GM12874 (cell line): ENCODE measurements around the gene CSTF3.
A peak's percentile ranks its signal among the peaks of the same experiment; 100 is the strongest.

Source experiments
- TF ChIP-seq, protein P1 (sequence below): IDR thresholded peaks from 2 replicates; pipeline ENCODE4 v1.5.1; 2011; ENCODE audit warnings: low read depth, mild to moderate bottlenecking, control low read depth, low read length, moderate library complexity; ENCODE audit not compliant: insufficient read depth

The CSTF3 gene

DNA sequence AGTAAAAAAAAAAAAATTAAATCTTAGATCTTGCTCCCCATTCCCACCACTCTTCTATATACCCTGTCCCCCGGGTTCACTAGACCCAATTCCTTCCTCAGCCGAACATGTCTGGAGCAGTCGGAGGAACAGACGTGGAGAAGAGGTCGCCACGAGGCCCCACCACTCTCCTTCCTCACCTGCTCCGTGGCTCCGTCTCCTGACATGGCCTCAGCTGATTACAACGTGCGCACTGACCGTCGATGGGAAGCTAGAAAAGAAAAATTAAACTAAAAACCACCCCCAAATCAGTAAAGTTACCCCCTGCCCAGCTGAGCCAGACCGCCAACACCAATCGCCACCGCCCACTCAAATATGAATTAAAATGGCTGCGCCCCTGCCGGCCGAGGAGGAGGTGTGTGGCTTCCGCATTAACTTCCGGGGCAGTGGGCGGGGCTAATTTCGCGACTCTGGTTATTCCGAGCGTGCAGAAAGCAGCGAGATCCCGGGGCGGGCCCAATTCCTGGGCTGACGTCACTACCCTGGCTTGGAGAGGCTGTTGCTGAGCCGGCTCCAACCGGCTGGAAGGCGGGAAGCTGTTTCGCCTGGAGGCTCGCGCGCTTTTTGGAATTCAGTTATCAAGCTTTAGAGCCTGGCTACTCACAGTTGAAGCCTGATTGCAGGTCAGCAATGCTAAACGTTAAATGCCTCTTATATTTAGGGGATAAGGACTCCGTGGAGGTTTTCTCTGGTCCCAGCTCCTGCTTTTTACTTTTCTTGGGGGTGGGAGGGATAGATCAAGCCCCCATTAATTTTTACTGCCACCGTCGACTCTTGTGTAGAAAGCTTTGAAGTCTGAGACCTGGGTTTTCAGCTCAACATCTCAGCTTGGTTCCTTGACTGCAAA is at the start of gene CSTF3:
CSTF3 (minus strand) TSS at position 361 of the 886 bp plus-strand sequence; CDS start at position 206, 155 bp downstream.
- TF ChIP-seq, protein P1, sequence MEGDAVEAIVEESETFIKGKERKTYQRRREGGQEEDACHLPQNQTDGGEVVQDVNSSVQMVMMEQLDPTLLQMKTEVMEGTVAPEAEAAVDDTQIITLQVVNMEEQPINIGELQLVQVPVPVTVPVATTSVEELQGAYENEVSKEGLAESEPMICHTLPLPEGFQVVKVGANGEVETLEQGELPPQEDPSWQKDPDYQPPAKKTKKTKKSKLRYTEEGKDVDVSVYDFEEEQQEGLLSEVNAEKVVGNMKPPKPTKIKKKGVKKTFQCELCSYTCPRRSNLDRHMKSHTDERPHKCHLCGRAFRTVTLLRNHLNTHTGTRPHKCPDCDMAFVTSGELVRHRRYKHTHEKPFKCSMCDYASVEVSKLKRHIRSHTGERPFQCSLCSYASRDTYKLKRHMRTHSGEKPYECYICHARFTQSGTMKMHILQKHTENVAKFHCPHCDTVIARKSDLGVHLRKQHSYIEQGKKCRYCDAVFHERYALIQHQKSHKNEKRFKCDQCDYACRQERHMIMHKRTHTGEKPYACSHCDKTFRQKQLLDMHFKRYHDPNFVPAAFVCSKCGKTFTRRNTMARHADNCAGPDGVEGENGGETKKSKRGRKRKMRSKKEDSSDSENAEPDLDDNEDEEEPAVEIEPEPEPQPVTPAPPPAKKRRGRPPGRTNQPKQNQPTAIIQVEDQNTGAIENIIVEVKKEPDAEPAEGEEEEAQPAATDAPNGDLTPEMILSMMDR: peak; percentile 15; the same call in 1 of the 2 replicates

DNA sequence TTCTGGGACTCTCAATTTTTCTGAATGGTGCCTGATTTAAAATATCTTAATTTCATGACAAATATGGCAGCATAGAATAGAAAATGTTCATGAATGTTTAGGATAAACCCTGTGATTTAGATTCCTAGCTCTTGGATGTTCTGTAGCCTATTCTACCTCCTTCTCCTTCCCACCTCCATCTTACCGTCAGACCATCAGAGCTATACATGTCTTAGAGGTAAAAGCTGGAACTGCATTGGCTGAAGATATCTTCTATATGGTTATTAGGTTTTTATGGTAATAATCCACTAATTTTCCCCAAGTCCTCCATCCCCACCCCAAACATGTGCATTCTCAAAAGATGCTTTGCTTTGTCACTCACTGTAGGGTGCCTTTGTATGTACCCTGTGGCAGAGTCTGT is 46.9 kb upstream of the CSTF3 start:
- TF ChIP-seq, protein P1: no peak

DNA sequence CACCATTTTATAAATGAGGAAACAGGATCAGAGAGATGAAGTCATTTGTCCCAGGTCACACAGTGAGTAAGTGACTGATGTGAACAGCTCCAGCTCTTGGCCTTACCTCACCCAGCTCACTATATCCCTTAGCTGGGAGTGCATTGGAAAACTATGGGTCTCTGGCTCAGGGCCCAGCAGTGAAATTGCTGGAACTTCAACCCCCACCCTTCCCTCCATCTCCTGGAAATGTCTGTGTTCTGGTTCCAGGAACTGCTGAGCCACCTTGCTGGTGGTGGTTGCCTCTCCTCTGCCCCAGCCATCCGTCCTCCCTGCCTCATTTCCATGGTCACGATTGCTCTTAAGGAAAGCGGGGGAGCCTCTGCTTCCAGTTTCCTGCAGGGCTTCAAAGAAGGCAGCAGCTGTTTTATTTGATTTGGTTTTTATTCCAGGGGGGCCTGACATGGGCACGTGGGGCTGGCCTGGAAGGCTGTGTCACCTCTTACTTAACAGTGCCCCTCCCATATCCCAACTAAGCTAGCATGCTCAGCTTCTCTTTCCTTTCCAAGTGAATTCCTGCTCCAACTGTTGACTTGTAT is 46.2 kb upstream of the CSTF3 start:
- TF ChIP-seq, protein P1: no peak

DNA sequence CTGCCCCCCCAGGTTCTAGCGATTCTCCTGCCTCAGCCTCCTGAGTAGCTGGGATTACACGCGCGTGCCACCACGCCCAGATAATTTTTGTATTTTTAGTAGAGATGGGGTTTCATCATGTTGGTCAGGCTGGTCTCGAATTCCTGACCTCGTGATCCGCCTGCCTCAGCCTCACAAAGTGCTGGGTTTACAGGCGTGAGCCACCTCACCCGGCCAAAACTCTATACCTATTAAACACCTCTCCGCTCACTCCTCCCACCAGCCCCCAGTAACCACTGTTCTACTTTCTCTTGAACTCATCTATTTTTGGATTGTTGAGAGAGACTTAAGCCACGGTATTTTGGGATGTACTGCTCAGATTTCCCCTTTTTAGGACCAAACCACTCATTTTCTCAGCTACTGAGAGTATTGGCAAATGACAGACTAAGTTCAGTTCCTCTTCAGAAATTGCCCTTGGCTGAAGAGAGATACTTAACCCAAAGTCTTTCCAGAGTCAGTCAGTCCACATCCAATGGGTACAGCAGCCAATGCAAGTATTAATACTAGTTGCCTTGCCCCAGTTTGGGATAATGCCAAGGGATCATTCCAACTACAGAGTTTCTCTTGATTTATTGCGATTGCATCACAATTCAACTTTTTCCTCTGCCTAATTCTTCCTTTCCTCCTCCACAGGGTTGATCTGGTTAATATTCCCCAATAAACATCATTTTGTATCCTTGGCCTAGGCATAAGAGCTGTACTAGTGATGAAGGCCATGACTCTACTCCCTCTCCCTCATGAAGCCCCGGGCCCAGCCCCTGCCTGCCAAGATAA is 36.8 kb upstream of the CSTF3 start:
- TF ChIP-seq, protein P1: no peak

DNA sequence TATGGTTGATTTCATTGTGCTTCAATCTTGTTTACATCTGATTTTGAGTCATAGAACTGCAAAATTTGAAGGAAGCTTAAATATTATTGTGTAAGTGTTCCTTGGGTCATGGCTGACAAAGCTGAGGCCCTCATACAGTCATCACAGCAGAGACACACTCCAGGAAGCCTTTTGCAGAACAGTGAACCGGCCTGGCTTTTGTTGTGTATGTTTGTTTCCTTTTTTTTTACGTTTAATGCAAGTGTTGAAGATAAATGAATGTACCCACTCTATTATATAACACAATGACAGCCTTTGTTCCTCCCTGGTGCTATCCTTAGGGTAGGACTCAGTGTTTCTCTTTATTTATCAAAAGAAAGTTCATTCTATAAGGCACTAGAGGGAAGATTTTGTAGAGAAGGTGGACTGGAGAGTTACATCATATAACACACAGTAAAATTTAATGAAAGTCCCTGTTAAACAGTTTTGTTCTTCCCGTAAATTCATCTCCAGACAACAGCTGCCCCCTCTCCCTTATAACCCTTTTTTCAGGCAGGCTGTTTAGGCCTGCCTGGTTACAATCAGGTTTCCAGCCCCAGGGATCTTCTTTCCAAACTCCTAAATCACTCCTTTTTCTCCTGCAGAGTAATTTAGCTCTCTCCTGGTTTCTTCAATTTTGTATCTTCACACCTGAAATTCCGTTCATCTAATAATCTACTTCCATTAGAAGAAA is 34.3 kb upstream of the CSTF3 start:
- TF ChIP-seq, protein P1: no peak

DNA sequence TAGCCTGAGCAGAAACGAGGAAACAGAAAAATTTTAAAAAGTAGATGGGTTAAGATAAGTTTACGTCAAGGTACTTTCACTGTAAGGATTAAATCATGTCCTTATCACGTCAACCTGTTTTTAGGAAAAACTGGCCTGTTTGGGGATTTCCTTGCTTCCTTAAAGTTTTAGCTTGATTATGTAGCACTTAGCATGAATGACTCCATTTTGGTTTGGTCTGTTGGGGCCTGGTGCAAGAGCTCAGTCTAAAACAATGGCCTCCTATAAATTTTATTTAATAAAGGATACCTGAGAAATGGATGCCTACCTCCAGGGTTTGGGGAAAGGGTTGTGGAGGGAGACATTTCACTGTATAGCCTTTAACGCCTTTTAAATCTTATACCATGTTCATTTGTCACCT is 33.2 kb upstream of the CSTF3 start:
- TF ChIP-seq, protein P1: no peak
